HepG2 (cell line): ENCODE data around the gene KCNG4. TPM values are rescaled to one million over a fixed set of nuclear protein-coding genes. Genes with fewer than 3 reads are reported as not detected.

ENCODE experiments used
- CEBPB ChIP-seq: IDR thresholded peaks from 2 replicates; pipeline ENCODE4 v1.6.1; 2011; ENCODE audit warnings: low read depth, low read length, improper control_type of control experiment, borderline replicate concordance
- KDM4B ChIP-seq: sonication (generic); formaldehyde crosslinking; IDR thresholded peaks from 2 replicates; pipeline ENCODE4 v1.4.0; 2020; ENCODE audit warnings: missing genetic modification reagents
- KIAA2018 ChIP-seq: sonication (generic); formaldehyde crosslinking; IDR thresholded peaks from 2 replicates; pipeline ENCODE4 v1.5.0; 2020; ENCODE audit warnings: mild to moderate bottlenecking, missing genetic modification reagents, borderline replicate concordance
- KLF12 ChIP-seq: sonication (generic); formaldehyde crosslinking; IDR thresholded peaks from 2 replicates; pipeline ENCODE4 v1.4.0; 2020; ENCODE audit warnings: missing genetic modification reagents, borderline replicate concordance
- PATZ1 ChIP-seq: sonication (generic); formaldehyde crosslinking; IDR thresholded peaks from 2 replicates; pipeline ENCODE4 v1.4.0; 2020; ENCODE audit warnings: missing genetic modification reagents
- STAG1 ChIP-seq: sonication (generic); formaldehyde crosslinking; IDR thresholded peaks from 2 replicates; pipeline ENCODE4 v1.4.0; 2020; ENCODE audit warnings: missing genetic modification reagents
- SUZ12 ChIP-seq: fragments of 150-350 bp; IDR thresholded peaks from 2 replicates; pipeline ENCODE4 v1.6.1; 2014; ENCODE audit warnings: low read depth, low read length
- TCF7L2 ChIP-seq: IDR thresholded peaks from 2 replicates; pipeline ENCODE4 v1.6.1; 2011; ENCODE audit warnings: mild to moderate bottlenecking, low read depth, low read length, moderate library complexity
- THYN1 ChIP-seq: sonication (generic); formaldehyde crosslinking; IDR thresholded peaks from 2 replicates; pipeline ENCODE4 v1.8.1; 2023; ENCODE audit warnings: low read depth, mild to moderate bottlenecking, moderate library complexity, missing genetic modification reagents, borderline replicate concordance
- YEATS4 ChIP-seq: sonication (generic); formaldehyde crosslinking; IDR thresholded peaks from 2 replicates; pipeline ENCODE4 v1.4.0; 2020; ENCODE audit warnings: missing genetic modification reagents, borderline replicate concordance
- ZFP36L1 ChIP-seq: sonication (generic); formaldehyde crosslinking; IDR thresholded peaks from 2 replicates; pipeline ENCODE4 v1.8.0; 2022; ENCODE audit warnings: mild to moderate bottlenecking, missing genetic modification reagents, moderate library complexity
- ZGPAT ChIP-seq: IDR thresholded peaks from 2 replicates; pipeline ENCODE4 v1.6.1; 2016; ENCODE audit warnings: mild to moderate bottlenecking
- ZNF24 ChIP-seq: fragments of 450-650 bp; IDR thresholded peaks from 2 replicates; pipeline ENCODE4 v1.6.1; 2017; ENCODE audit warnings: antibody characterized with exemption, mild to moderate bottlenecking
- ZNF674 ChIP-seq: sonication (generic); formaldehyde crosslinking; IDR thresholded peaks from 2 replicates; pipeline ENCODE4 v1.5.0; 2020; ENCODE audit warnings: low read depth, mild to moderate bottlenecking, missing genetic modification reagents
- ZNF746 ChIP-seq: sonication (generic); formaldehyde crosslinking; IDR thresholded peaks from 2 replicates; pipeline ENCODE4 v1.8.0; 2022; ENCODE audit warnings: mild to moderate bottlenecking, missing genetic modification reagents
- ZNF761 ChIP-seq: sonication (generic); formaldehyde crosslinking; conservative IDR thresholded peaks from 2 replicates; pipeline ENCODE4 v1.4.0; 2020; ENCODE audit warnings: mild to moderate bottlenecking, missing genetic modification reagents
- ZNF768 ChIP-seq: sonication (generic); formaldehyde crosslinking; IDR thresholded peaks from 2 replicates; pipeline ENCODE4 v1.4.0; 2020; ENCODE audit warnings: missing genetic modification reagents
- ZSCAN20 ChIP-seq: sonication (generic); formaldehyde crosslinking; IDR thresholded peaks from 2 replicates; pipeline ENCODE4 v1.4.0; 2020; ENCODE audit warnings: missing genetic modification reagents, mild to moderate bottlenecking, borderline replicate concordance
- ZSCAN9 ChIP-seq: IDR thresholded peaks from 2 replicates; pipeline ENCODE4 v1.6.1; 2016; ENCODE audit warnings: borderline replicate concordance
- polyA plus RNA-seq, 8 experiments: library from polyadenylated mRNA; depleted of rRNA in 3 of 8; stranded (reverse) in 7 of 8; unstranded in 1 of 8; fragments of >200 nt; fragmentation: Illumina TruSeq in 4 of 8; extraction: Trizol in 4 of 8; gene quantifications; 2 replicates each; pipeline versions ENCODE4 v1.2.1 to v1.2.3, GENCODE V29; 2011 to 2016; ENCODE audit warnings: low read depth in 4 of 8, missing spikeins in 1 of 8, mixed read lengths in 1 of 8; ENCODE audit not compliant: insufficient read depth in 1 of 8
- total RNA-seq, 5 experiments: library from RNA; depleted of rRNA; stranded (reverse); fragments of >200 nt; fragmentation: Illumina TruSeq; extraction: Trizol; gene quantifications; 2 replicates each; pipeline ENCODE4 v1.2.3, GENCODE V29; 2016; ENCODE audit warnings: low read depth in 1 of 5
- TF ChIP-seq, protein P1 (sequence below): sonication (generic); formaldehyde crosslinking; IDR thresholded peaks from 2 replicates; pipeline ENCODE4 v1.4.0; 2020; ENCODE audit warnings: missing genetic modification reagents

The KCNG4 gene
- total and polyA plus RNA-seq, 2 of the 13 experiments (the other 11 are each of a cell fraction or from before 2014, with no cell fraction given), result not detected

DNA sequence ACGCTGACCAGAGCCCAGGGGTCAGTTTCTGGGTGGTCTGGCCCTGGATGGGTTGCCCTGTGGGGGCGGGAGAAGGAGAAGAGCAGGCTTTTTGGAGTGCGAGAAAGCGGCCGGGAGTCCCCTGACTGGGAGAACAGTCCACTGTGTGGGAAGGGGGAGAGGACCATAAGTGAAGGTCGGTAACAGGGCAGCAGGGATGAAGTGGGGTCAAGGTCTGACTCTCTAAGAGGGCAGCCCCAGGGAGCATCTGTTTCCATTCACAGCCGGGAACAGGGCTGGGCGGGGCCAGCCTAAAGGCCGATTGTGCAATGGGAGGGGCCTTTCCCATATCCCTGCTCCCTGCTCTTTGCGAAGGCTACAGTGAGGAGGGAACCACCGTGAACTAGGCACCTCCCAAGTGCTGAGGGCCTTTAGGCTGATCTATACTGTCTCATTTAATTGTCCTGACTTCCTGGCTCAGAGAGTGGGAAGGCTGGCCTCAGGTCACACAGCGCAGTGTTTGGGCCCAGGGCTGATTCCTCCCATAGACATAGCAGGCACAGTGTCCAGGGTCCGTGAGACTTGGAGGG, 44.4 kb upstream of the KCNG4 start (continued):
- TF ChIP-seq ZGPAT (CRISPR knock-in tag) (no peak), SUZ12 (no peak), ZSCAN20 (no peak), CEBPB (peak; percentile 97), KDM4B (no peak), YEATS4 (no peak), STAG1 (CRISPR knock-in tag) (no peak), ZSCAN9 (no peak), ZNF746 (no peak), ZNF674 (CRISPR knock-in tag) (no peak), ZNF768 (CRISPR knock-in tag) (peak; percentile 95), THYN1 (CRISPR knock-in tag) (no peak), PATZ1 (peak; percentile 60; the same call in 1 of the 2 replicates), KIAA2018 (no peak), ZFP36L1 (CRISPR knock-in tag) (no peak), ZNF24 (no peak), TCF7L2 (no peak), KLF12 (CRISPR knock-in tag) (no peak), ZNF761 (no peak)
- TF ChIP-seq, protein P1, sequence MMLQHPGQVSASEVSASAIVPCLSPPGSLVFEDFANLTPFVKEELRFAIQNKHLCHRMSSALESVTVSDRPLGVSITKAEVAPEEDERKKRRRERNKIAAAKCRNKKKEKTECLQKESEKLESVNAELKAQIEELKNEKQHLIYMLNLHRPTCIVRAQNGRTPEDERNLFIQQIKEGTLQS (CRISPR knock-in tag), result no peak
